Measurements from ENCODE around the gene PARP9.
A peak's percentile ranks its signal among the peaks of the same experiment; 100 is the strongest.

Gene PARP9

DNA sequence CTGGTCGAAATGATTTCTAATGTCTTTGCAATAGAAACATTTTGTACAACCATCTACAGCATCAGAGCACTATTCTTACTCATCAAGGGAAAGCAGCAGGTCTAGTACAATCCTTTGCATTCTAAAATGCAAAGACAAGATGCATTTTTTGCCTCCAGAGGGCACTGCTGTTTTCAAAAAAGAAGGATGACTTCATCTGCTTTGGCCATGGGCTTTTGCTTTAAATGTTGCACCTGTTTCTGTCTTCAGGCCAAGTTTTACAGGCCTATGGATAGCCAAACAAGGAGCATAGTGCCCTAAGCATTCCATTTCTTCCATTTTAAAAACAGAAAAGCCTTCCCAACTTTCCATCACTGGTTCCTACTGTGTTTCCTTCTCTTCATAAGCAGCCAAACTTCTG, 3.4 kb downstream of the PARP9 start:
- peak; percentile 55 for DNase-seq (ENCODE audit: low read depth)
- no peak overlapping the region for H3K4me3 ChIP-seq (ENCODE audit: low read depth, low read length)
- TF ChIP-seq, protein P1, sequence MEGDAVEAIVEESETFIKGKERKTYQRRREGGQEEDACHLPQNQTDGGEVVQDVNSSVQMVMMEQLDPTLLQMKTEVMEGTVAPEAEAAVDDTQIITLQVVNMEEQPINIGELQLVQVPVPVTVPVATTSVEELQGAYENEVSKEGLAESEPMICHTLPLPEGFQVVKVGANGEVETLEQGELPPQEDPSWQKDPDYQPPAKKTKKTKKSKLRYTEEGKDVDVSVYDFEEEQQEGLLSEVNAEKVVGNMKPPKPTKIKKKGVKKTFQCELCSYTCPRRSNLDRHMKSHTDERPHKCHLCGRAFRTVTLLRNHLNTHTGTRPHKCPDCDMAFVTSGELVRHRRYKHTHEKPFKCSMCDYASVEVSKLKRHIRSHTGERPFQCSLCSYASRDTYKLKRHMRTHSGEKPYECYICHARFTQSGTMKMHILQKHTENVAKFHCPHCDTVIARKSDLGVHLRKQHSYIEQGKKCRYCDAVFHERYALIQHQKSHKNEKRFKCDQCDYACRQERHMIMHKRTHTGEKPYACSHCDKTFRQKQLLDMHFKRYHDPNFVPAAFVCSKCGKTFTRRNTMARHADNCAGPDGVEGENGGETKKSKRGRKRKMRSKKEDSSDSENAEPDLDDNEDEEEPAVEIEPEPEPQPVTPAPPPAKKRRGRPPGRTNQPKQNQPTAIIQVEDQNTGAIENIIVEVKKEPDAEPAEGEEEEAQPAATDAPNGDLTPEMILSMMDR (IDR thresholded peaks at IDR 0.05; ENCODE audit: low read depth, low read length, missing control alignments), result peak; percentile 64

DNA sequence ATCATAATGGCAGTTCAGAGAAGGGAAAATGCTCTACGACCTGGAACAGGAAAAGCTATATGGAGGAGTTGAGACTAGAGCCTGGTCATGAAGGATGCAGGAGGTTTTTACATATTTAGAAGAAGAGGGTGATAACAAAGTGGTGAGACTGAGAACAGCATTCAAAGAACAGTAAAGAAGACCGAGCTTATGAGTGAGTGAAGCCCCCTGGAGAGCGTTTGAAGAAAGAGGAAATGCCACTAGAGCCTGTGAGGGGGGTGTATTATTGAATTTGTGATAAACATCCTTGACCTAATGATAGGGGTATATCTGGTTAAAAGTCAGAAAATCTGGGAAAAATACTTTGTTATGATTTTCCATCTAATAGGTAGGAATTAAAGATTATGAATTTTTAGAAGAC, 4.2 kb downstream of the PARP9 start:
- DNase-seq (ENCODE audit: low read depth), result no peak
- H3K4me3 ChIP-seq (ENCODE audit: low read depth, low read length), result no peak overlapping the region
- TF ChIP-seq, protein P1 (IDR thresholded peaks at IDR 0.05; ENCODE audit: low read depth, low read length, missing control alignments), result no peak

DNA sequence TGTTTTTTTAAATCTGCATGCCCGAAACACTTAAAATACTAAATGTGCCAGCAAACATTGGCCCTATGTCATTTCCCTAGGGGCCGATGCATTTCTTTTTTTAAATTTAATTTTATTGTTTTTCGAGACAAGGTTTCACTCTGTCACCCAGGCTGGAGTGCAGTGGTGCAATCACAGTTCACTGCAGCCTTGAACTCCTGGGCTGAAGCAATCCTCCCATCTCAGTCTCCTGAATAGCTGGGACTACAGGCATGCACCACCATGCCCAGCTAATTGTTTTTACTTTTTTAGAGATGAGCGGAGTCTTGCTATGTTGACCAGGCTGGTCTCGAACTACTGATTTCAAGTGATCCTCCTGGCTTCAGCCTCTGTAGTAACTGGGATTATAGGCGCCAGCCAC, 5.5 kb downstream of the PARP9 start:
- no peak for DNase-seq (ENCODE audit: low read depth)
- H3K4me3 ChIP-seq (ENCODE audit: low read depth, low read length), result no peak overlapping the region
- TF ChIP-seq, protein P1 (IDR thresholded peaks at IDR 0.05; ENCODE audit: low read depth, low read length, missing control alignments), result no peak

DNA sequence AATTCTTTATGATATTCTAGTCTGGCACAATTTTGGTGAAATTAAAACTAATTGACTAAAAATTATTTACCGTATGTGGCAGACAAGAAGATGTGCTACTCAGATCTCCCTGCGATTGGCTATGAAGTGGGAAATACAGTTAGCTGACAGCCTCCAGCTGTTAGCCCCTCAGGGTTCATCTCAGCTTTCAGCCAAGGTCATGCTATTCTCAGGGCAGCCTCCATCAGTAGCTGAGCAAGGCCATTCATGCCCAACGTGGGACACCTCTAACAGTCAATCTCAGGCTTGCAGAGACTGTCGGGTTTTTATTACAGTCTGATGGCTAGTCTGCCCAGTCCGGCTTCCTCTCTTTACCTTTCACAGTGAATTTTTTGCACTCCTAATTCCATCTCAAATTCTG, 6.7 kb downstream of the PARP9 start:
- DNase-seq (ENCODE audit: low read depth), result no peak
- no peak overlapping the region for H3K4me3 ChIP-seq (ENCODE audit: low read depth, low read length)
- TF ChIP-seq, protein P1 (IDR thresholded peaks at IDR 0.05; ENCODE audit: low read depth, low read length, missing control alignments), result no peak

DNA sequence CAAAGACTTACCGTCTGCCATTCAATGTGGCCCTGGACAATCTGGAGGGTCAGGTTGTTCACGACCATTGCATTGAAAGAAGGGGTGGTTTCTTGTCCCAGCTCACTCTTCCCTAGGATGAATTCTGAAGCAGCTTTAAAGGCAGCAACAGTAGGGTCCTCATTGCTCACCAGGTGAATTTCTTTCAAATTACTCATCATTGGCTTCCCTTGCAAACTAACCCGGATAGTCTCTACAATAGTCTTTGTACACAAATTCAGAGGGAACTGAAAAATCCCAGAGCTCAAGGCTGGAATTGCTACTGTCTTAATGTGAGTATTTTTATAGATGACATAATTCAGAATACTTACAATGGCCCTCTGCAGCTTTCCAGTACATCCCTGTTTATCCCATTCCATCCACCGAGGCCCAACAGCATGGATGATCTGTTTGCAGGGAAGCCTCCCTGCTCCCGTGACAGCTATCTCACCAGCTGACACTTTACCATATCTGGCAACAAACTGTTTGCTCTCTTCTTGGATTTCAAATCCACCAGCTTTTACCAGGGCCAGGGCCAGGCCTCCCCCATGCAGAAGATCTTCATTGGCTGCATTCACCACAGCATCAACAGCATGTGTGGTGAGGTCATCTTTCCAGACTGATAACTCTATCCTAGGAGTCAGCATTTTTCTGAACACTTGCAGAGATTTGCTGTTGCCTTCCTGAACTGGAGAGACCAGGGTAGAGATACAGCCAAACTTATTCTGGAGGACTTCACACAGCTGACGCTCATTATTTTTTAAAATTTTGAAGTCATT, 8.6 kb downstream of the PARP9 start:
- TF ChIP-seq, protein P1 (IDR thresholded peaks at IDR 0.05; ENCODE audit: low read depth, low read length, missing control alignments), result no peak
- H3K4me3 ChIP-seq (ENCODE audit: low read depth, low read length), result no peak overlapping the region
- DNase-seq (ENCODE audit: low read depth), result no peak

DNA sequence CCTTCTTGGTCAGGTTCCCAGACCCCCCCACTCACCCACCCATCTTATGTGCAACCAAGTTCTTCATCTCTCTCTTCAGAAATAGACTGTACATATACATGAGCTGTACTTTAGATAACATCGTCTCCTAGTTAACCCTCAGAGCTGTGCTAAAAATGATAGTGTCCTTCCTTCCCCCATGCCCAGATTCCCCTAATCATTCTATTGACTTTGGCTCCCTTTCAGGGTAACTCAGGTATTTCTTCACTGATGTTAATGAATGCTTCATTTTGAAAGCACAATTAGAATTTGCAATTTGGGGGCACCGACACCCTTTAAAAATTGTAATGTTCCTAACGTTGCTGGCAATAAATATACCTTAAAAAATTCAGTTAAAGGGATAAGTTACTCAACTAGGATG, 10.9 kb downstream of the PARP9 start:
- no peak overlapping the region for H3K4me3 ChIP-seq (ENCODE audit: low read depth, low read length)
- TF ChIP-seq, protein P1 (IDR thresholded peaks at IDR 0.05; ENCODE audit: low read depth, low read length, missing control alignments), result no peak
- no peak for DNase-seq (ENCODE audit: low read depth)

DNA sequence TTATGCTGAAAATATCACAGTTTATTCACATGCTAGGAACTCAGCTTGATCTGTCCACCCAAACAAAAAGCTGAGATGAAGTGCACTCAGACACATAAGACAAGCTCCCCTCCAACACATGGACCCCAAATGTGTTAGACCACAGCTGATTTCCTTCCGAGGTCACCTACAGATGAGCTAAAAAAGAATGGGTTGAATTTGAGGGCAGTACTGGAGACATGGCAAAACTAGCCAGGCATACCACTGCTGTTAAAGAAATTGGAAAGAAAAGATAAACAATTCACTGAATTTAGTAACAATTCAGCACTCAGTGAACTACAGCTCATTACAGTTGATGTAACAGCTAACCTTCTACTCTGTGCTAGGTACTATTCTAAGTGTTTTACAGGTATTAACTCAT, 15.5 kb downstream of the PARP9 start:
- DNase-seq (ENCODE audit: low read depth), result no peak
- TF ChIP-seq, protein P1 (IDR thresholded peaks at IDR 0.05; ENCODE audit: low read depth, low read length, missing control alignments), result no peak

More for the DNA sequence above, 15.5 kb downstream of the PARP9 start:
- H3K4me3 ChIP-seq (ENCODE audit: low read depth, low read length), result no peak overlapping the region
